ENCODE data around the gene ANKRD2.
"Not testable (repeated sequence)": the region's sequence is repeated elsewhere in the genome, so short reads cannot be mapped to it uniquely, and the experiment has no call there.

ANKRD2 gene, protein sequence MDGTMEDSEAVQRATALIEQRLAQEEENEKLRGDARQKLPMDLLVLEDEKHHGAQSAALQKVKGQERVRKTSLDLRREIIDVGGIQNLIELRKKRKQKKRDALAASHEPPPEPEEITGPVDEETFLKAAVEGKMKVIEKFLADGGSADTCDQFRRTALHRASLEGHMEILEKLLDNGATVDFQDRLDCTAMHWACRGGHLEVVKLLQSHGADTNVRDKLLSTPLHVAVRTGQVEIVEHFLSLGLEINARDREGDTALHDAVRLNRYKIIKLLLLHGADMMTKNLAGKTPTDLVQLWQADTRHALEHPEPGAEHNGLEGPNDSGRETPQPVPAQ

DNA sequence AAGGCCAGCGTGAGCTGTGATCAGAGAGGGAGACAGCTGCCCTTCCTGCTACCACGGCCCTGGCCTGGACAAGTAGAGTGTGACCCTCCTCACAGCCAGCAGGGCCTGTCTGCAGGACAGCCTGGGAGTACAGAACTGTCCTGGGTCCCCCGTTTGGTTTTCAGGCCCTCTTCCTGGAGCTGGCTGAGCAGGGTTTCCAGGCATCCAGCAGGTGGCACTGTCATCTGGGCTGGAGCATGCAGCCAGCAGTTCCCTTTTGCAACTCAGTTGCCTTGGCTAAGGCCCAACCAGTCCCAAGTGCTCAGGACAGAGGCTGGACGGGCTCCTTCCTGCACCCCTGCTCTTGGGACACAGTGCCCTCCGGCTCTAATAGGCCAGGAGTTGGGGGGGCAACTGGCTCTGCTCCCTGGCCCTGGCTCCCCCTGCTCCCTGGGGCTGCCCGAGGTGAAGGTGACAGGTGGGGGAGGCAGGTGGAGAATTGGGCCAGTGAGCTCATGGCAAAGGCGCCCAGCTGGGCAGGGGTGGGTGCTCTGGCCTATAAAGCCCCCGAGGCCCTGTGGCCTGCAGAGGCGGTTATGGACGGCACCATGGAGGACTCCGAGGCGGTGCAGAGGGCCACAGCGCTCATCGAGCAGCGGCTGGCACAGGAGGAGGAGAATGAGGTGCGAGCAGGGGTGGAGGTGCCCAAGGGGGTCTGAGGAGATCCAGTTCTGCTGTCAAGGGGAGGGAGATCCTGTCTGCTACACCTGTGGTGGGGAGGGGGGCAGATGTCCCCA, at the start of gene ANKRD2:
TSS of gene ANKRD2 (plus strand) at position 566 of the 776 bp plus-strand sequence. CDS start at position 576, 10 bp downstream.
- peak; percentile 13 for DNase-seq (ENCODE audit: low read depth)

DNA sequence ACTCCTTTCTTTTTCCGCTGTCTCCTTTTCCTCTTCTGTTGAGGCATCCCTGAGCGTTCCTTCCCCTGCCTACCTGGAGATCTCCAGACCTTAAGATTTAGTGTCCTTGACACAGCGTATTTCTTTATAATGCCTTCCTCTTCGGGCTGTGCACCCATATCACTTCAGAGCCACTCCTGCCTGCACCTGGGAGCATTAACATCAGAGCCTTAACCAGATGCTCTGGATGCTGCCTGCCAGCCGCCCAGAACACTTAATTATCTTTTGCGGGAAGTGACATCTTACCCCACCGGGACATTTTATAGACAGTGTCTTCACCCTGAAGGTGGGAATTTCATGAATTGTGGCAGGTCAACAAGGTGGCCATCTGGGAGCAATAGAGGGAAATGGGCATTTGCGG, 49.6 kb upstream of the ANKRD2 start:
- DNase-seq (ENCODE audit: low read depth): no peak

DNA sequence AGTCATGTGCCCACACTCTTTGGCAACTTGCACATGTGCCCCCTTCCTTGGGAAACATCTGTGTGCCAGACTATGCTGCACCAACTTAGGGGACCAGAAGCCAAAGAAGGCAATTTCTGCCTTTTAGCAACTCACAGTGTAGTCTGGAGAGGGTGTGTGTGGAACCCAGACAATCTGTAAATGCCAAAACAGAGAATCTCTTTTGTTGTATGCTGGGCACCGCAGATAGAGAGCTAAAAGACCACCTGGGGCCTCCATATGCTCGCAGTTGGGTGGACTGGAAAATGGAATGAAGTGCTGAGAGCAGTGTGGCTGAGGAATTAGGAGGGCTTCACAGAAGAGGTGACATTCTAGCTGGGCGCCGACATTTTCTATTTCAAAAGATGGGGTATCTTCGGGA, 47.5 kb upstream of the ANKRD2 start:
- no peak for DNase-seq (ENCODE audit: low read depth)

DNA sequence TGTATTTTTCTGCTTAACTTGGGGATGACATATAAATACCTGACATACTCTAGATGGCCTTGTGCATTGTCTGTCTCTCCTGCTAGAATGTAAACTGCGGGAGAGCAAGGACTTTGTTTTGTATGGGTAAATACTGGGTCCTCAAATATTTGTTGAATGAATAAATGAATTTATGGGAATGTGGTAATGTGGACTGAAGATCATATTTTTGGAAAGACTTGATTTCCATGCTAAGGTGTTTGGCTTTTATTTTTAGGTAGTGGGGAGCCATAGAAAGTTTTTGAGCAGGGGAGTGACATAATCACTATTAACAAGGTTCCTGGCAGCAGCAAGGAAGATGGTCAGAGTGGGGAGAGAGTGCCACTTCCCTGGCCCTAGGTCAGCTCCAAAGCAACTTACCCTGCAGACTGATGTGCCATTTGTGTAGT, 46.9 kb upstream of the ANKRD2 start:
- DNase-seq (ENCODE audit: low read depth): no peak

DNA sequence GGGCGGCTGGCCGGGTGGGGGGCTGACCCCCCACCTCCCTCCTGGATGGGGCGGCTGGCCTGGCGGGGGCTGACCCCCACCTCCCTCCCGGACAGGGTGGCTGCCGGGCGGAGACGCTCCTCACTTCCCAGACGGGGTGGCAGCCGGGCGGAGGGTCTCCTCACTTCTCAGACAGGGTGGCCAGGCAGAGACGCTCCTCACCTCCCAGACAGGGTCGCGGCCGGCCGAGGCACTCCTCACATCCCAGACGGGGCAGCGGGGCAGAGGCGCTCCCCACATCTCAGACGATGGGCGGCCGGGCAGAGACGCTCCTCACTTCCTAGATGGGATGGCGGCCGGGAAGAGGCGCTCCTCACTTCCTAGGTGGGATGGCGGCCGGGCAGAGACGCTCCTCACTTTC, 43.7 kb upstream of the ANKRD2 start:
- not testable (repeated sequence) for DNase-seq (ENCODE audit: low read depth)

DNA sequence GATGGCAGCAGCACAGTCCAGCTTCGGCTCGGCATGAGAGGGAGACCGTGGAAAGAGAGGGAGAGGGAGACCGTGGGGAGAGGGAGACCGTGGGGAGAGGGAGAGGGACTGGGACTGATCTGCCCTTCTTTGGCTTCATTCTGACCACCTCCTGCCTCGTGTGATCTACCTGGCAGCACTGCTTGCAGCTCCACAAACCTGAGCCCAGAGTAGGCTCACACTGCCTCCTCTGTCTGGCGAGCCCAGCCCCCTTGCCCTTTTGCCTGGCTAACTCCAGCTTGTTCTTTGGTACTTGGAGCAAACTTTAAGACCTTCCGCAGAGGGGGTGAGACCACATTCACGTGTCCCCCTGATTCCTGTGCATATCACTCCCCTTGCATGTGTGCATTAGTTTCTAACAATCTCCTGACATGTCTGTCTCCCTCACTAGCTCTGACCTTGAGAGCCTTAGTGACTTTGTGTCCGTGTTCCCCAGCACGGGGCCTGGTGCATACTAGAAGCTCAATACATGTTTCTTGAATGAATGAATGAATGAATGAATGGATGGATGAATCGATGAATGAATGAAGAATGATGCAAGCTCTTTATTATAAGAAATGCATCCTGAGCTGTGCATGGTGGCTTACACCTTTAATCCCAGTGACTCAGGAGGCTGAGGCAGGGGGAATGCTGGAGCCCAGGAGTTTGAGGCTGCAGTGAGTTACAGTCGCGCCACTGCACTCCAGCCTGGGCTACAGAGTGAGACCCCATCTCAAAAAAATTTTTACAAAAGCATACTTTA, 42.7 kb upstream of the ANKRD2 start:
- no peak for DNase-seq (ENCODE audit: low read depth)

DNA sequence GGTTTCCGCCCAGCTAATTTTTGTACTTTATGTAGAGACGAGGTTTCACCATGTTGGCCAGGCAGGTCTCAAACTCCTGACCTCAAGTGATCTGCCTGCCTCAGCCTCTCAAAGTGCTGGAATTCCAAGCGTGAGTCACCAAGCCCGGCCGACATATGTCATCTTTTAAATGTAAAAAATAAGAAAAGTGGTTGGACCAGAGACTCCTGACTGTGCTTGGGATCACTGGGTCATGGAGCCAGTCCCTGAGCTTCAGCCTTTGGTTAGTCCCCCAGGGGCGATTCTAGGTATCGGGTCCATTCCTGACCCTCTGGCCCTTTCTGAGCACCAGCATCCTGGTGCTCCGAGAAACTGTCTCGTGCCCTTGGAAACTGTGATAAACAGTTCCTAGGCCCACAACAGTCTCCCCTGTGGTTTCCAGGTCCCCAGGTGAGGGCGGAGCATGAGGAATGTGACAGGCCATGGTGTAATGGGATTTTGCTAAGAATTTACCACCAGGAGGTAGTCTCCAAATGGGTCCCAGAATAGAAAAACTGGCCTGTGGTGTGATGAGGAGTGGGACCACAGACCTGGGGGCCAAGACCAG, 41.1 kb upstream of the ANKRD2 start:
- no peak for DNase-seq (ENCODE audit: low read depth)

DNA sequence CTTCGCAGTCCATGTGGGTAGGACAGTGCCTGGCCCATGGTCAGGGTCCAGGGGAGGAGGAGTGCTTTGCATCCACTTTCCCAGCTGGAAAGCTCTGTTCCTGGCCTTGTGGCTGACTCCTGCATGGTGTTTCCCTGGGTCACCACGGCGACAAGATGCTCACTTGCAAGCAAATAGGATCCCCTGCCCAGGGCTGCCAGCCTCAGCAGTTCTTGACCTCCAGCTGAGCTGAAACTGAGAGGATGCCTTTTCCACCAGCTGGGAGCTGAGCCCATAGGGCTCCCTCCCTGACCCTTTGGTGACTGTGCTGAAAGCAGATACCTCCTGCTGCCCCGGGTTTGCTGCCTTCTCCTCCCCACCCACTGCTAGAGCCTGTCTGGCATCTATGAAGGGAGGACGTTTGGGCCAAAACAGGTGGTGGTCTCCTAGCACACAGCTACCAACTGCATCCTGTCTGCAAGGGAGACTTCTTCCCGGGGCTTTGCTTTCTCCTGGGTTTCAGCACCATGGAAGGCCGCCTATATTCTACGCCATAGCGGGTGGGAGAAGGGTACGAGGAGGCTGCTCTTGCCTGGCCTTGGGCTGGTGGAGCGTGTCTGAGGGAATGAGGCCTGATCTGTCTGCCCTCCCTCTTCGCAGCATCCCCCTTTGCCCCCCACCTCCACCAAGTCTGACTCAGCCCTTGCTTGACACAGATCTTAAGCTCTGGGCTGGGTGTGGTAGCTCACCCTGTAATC, 39.5 kb upstream of the ANKRD2 start:
- DNase-seq (ENCODE audit: low read depth): no peak

DNA sequence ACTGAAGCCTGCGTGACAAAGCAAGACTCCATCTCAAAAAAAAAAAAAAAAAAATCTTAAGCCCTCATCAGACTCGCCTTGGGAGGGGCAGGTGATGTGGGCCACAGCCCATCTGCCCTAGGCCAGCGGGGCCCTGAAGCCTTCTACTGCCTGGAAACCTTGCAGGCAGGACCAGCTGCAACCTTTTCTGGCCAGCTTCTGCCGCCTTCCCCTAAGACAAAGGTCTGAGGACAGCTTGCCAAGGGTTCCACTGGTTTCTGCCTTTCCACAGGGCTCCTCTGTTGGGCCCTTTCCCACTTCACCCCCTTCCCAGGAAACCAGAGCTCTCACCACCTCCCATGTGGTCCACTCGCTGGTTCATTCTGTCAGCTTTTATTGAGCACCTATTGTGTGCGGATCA, 38.7 kb upstream of the ANKRD2 start:
- no peak for DNase-seq (ENCODE audit: low read depth)

DNA sequence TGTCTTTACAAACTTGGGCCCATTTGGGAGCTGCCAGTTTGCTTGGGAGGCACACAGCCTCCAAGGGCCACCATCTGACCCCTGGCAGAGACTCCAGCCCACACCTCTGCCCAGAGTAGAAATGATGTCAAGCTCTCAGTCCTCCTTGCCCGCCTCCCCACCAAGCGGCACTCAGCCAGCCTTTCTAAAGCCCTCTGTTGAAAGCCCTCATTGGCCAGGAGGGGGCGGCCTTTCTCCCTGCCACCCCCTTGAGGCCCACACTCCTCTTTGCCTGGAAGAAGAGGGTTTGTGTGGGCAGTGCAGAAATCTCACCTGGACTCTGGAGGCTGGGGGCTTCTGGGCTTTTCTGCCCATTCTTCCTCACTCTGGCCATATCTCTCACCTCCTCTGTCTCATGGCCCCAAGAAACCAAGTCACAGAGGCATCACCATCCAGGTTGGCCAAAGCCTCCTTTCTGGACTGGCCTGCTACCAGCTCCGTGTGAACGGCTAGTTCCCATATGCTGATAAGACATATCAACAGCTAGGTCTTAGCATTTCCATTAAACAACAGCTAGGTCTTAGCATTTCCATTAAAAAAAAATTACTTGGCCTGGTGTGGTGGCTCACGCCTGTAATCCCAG, 37.7 kb upstream of the ANKRD2 start:
- DNase-seq (ENCODE audit: low read depth): no peak

DNA sequence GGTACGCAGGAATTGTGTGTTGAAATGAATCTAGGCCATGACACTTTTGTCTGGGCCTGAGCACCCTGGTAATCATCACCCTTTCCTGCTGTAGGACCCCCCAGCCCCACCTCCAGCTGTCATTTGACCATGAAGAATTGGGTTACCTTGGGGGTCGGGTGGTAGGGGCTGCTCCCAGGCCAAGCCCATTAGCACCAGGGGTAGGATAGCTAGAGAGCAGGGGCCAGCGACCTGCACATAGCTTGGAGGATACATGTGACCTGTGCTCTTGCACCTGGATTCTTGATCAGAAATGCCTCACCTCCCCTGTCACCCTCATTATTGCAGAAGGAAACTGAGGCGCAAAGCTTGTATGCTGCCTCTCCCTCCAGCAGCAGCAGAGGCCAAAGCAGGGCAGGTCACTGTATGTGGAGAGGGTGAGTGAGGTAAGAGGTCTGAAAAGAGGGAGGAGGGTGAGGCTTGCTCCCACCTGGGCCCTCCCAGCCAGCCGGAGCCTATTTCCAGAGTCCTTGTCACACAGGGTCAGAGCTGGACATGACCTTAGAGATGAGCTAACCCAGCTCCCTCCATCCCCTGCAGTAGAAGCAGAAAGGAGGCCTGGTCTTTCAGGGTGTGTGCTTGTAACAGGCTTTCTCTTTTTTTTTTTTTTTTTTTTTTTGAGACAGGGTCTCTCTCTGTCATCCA, 35.3 kb upstream of the ANKRD2 start:
- no peak for DNase-seq (ENCODE audit: low read depth)

DNA sequence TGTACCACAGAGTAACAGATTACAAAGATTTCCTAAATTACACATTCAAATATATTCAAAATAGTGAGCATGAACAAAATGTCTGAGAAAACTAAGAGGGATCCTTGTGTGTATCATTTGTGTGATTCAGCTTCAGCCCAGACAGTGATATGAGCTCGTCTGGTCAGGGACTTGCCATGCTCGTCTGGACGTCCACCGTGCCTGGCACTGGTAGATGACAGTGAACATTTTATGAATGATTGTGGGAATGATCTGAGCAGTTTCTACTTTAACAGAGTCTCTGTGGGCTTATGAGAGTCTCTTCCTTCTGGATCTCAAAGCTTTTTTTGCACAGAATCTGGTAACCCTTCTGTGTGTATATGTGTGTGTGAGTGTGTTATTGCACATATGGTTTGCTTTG, 34.2 kb upstream of the ANKRD2 start:
- no peak for DNase-seq (ENCODE audit: low read depth)

DNA sequence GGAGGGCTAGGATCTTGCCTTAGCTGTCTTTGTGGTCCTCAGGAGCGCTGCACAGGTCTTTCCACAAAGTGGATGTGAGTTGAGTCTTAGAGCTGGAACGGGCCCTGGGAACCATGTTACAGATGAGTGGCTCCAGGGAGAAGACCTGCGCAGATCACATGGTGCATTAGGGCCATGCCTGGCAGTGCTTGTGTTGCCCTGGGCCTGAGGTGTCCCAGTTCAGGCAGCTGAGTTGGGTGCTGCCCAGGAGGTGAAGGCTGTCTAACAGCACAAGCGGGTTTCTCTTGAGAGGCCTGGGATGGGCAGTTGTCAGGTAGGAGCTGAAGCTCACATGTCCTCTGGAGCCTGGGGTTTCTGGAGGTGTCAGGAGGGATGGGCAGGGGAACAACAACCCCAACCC, 33.7 kb upstream of the ANKRD2 start:
- DNase-seq (ENCODE audit: low read depth): no peak

DNA sequence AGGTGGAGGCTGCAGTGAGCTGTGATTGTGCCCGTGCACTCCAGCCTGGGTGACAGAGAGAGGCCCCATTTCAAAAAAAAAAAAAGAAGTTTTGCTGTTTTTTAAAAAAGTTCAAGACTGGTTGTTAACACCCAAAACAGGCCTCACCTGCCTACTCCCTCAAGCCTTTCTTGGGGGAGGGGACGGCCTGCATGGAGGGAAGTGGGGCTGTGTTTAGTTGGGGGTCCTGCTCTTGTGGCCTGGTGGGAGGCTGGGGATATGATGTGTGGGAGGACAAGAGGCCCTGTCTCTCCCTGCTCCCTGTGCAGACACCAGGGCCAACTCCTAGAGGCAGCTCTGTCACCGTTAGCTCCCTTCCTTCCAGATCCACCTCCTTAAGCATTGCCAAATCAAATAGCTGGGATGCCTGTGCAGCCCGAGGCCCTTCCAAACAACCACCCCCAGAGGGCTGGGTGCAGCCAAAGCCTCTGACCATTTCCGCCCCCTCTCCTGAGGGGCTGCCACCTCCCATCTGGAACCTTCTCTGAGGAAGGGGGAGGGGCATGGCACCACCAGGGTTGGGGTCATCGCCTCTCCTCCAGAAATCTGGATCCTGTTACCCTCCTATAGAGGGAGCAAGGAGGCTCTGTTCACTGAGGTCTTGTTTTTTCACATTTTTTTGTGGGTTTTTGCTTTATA, 32.9 kb upstream of the ANKRD2 start:
- DNase-seq (ENCODE audit: low read depth): no peak

DNA sequence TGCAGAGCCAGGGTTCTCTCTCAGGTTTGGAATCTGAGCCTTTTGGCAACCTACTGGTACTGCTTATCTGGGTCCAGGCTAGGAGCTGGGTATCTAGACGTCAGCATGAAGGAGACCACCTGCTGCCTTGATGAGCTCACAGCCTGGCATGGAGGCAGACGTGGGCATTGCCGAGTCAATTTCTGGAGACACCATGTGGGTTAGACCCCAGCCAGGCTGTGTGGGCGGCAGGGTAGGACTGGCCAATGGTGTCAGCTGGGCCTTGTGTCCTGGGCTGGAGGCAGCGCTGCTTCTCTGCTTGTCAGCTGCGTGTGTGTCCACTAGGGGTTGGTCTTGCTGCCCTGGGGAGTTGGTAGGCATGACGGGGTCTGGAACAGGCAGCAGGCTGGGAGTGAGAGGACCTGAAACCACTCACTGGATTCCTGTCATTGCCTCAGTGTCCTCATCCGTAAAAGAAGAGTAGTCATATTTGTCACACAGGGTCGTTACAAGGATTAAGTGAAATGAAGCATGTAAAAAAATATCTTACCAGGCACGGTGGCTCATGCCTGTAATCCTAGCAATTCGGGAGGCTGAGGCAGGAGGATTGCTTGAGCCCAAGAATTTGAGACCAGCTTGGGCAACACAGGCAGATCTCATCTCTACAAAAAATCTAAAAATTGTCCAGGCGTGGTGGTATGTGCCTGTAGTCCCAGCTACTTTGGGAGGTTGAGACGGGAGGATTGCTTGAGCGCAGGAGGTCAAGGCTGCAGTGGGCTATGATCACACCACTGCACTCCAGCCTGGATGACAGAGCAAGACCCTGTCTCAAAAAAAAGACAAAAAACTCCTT, 31.7 kb upstream of the ANKRD2 start:
- no peak for DNase-seq (ENCODE audit: low read depth)

DNA sequence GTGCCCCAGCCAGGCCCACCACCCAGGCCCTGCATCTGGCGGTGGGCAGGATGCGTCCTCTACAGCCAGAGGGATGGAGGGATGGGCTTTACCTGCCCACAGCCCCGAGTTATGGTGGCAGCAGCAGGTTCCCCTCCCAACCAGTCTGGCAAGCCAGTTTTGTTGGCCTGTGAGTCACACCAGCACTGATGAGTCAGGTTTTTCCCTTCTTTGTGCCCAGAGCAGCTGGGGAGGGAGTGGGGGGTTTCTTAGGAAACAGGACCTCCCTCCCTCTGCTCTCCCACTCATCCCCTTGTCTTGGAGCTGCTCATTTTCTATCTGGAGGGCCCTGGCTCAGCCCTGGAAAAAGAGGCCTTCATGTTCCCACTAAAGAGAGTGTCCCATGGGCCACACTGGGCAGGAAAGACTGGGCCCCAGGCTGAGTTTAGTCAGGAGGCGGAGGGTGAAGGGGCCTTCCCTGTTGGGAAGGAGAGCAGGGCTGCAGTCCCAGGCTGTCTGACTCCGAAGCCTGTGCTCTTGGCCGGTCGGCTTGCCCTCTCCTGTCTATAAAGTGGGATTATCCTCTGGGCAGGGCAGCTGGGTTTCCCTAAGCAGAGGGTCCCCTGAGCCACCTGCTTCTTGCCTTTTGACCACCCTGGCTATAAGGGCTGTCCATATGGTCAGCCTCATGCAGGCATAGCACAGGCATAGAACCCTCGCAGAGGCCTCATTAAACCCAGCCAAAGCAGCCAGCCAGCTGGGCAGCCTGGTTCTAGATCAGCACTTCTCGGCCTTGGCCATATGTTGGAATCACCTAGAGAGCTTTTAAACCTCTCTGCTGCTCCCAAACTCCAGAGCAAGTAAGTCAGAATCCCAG, 30.2 kb upstream of the ANKRD2 start:
- DNase-seq (ENCODE audit: low read depth): no peak

DNA sequence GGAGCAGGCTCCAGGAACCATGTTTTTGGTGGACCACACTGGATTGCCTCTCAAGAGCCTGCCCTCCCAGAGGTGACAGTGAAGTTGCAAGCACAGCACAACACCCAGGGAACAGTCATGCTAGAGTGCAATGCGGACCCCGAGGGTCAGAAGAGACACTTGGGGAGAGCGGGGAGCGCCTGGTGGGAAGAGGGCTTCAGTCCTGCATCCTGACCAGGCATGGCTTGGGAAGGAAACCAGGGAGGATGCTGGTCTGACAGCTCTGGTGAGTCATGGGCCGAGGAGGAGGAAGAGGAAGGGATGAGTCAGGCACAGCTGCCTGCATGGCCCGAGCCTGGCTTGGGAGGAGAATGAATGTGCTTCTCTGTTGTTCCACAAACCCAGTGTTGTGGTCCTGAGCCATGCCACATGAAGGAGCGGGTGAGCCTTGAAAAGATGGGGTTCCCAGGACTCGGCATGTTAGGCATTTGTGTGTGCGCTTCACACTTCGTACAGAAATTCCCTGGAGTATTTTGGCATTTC, 29.5 kb upstream of the ANKRD2 start:
- DNase-seq (ENCODE audit: low read depth): no peak
